Fibroblast of lung (primary cell): Measurements from ENCODE around the gene ZNF622.

ENCODE experiments used
- EZH2 ChIP-seq: IDR thresholded peaks from 2 replicates; pipeline ENCODE4 v1.5.1; 2012; ENCODE audit warnings: low read length, control low read depth, mild to moderate bottlenecking; ENCODE audit errors: missing control alignments
- TF ChIP-seq, protein P1 (sequence below), 2 donors: IDR thresholded peaks in 1 of 2; conservative IDR thresholded peaks in 1 of 2; 1 replicate in 1 of 2; 2 replicates in 1 of 2; pipeline ENCODE4 v1.5.1; 2011 to 2012; ENCODE audit warnings: low read length in 2 of 2, control low read depth in 1 of 2, inconsistent platforms in 1 of 2, low read depth in 1 of 2, mild to moderate bottlenecking in 1 of 2

DNA sequence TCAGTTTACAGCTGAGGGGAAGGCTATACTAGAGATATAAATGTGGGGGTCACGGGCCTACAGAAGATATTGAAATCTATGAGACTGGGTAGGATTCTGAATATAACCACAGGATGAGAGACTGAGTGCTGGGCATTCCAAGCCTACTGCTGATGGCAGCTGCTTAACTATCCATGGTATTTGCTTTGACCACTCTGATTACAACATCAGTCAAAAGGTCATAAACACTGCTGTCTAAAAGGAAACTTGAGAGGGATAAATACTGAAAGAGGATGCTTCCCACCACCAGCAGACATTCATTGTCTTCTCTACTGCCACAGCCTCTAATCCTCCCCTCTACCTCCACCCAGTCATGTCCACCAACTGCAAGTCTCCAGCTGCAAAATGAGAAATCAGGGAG is 3.8 kb downstream of the ZNF622 start:
- TF ChIP-seq, protein P1, sequence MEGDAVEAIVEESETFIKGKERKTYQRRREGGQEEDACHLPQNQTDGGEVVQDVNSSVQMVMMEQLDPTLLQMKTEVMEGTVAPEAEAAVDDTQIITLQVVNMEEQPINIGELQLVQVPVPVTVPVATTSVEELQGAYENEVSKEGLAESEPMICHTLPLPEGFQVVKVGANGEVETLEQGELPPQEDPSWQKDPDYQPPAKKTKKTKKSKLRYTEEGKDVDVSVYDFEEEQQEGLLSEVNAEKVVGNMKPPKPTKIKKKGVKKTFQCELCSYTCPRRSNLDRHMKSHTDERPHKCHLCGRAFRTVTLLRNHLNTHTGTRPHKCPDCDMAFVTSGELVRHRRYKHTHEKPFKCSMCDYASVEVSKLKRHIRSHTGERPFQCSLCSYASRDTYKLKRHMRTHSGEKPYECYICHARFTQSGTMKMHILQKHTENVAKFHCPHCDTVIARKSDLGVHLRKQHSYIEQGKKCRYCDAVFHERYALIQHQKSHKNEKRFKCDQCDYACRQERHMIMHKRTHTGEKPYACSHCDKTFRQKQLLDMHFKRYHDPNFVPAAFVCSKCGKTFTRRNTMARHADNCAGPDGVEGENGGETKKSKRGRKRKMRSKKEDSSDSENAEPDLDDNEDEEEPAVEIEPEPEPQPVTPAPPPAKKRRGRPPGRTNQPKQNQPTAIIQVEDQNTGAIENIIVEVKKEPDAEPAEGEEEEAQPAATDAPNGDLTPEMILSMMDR (conservative IDR thresholded peaks at IDR 0.05 in 1 of 2, IDR thresholded peaks at IDR 0.05 in 1 of 2; ENCODE audit: low read depth in 1 of 2, low read length in 2 of 2), result no peak
- no peak for TF ChIP-seq EZH2
